GM18861 (cell line): ENCODE results near the gene MGMT.
"Not testable (repeated sequence)": the region's sequence is repeated elsewhere in the genome, so short reads cannot be mapped to it uniquely, and the experiment has no call there.

ENCODE experiments used
- ATAC-seq: cut with Tn5 transposase; IDR thresholded peaks from one replicate; pipeline ENCODE4 v1.9.1; 2021; ENCODE audit not compliant: unreplicated experiment

The MGMT gene

GRCh38 chr10:129466703-129467358 is at the start of gene MGMT:
Gene MGMT, plus strand, starts transcription at chr10:129467241.
- ATAC-seq, result peak; percentile 80

GRCh38 chr10:129417870-129418269 is 49.2 kb upstream of the MGMT start:
- no peak for ATAC-seq

- ATAC-seq, result no peak
Measured at GRCh38 chr10:129418496-129419225, 48.4 kb upstream of the MGMT start.

- no peak for ATAC-seq
Measured at GRCh38 chr10:129419397-129419796, 47.6 kb upstream of the MGMT start.

GRCh38 chr10:129421399-129422010 is 45.5 kb upstream of the MGMT start:
- ATAC-seq, result no peak

- ATAC-seq, result no peak
Measured at GRCh38 chr10:129424978-129425377, 42.1 kb upstream of the MGMT start.

GRCh38 chr10:129426606-129427005 is 40.4 kb upstream of the MGMT start:
- ATAC-seq, result no peak

GRCh38 chr10:129433266-129433665 is 33.8 kb upstream of the MGMT start:
- ATAC-seq, result no peak

GRCh38 chr10:129435724-129436123 is 31.3 kb upstream of the MGMT start:
- not testable (repeated sequence) for ATAC-seq

- ATAC-seq, result no peak
Measured at GRCh38 chr10:129438024-129438423, 29.0 kb upstream of the MGMT start.

GRCh38 chr10:129440247-129440646 is 26.8 kb upstream of the MGMT start:
- ATAC-seq, result no peak

GRCh38 chr10:129440722-129441316 is 26.2 kb upstream of the MGMT start:
- ATAC-seq, result no peak

GRCh38 chr10:129441372-129442009 is 25.6 kb upstream of the MGMT start:
- ATAC-seq, result no peak

- no peak for ATAC-seq
Measured at GRCh38 chr10:129442866-129443265, 24.2 kb upstream of the MGMT start.

GRCh38 chr10:129444359-129444758 is 22.7 kb upstream of the MGMT start:
- ATAC-seq, result no peak

GRCh38 chr10:129445436-129446182 is 21.4 kb upstream of the MGMT start:
- ATAC-seq, result no peak

- no peak for ATAC-seq
Measured at GRCh38 chr10:129446183-129446581, 20.9 kb upstream of the MGMT start.

GRCh38 chr10:129447486-129447885 is 19.6 kb upstream of the MGMT start:
- no peak for ATAC-seq

- no peak for ATAC-seq
Measured at GRCh38 chr10:129448086-129448485, 19.0 kb upstream of the MGMT start.

GRCh38 chr10:129448539-129448938 is 18.5 kb upstream of the MGMT start:
- ATAC-seq, result no peak

- ATAC-seq, result no peak
Measured at GRCh38 chr10:129449893-129450292, 17.1 kb upstream of the MGMT start.
